ENCODE measurements around the gene NFATC3.

The NFATC3 gene

DNA sequence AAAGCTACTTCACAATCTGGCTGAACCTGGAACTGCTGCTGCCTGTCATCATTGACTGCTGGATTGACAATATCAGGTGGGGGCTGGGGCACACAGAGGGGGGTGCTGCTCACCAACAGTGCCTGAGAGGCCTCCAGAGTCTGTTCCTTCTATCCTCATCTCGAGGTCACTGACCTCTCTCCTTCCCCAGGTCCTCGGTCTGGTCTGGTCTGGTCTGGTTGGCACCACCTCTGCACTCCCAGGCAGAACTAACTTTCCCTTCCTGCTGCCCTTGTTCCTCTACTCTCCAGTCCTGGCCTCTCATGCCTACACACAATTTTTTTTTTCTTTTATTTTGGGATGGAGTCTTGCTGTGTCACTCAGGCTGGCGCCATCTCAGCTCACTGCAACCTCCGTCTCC lies 164.2 kb downstream of the NFATC3 start:
- no peak for TF ChIP-seq POLR2A (IDR thresholded peaks at IDR 0.05; ENCODE audit: low read depth, low read length)
- FAIRE-seq (no peak), DNase-seq (ENCODE audit: insufficient read length, low spot score) (no peak)

DNA sequence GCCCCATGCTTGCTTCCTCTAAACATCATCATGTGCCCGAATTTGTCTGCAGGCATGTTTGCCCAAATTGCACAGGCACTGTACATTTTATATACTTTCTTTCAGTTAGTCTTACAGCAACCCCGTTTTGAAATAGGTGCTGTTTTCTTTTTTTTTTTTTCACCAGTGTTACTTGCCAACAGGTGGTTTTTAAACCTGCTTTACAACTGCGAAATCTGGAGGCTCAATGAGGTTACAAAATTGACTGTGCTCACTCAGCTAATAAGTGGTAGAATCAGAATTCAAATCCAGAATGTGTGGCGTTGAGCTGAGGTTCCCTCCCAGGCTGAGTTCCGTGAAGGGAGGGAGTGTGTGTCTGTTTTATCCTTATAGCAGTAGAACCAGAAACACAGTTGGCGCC lies 165.8 kb downstream of the NFATC3 start:
- DNase-seq (ENCODE audit: insufficient read length, low spot score) (no peak), FAIRE-seq (no peak)
- no peak for TF ChIP-seq POLR2A (IDR thresholded peaks at IDR 0.05; ENCODE audit: low read depth, low read length)

DNA sequence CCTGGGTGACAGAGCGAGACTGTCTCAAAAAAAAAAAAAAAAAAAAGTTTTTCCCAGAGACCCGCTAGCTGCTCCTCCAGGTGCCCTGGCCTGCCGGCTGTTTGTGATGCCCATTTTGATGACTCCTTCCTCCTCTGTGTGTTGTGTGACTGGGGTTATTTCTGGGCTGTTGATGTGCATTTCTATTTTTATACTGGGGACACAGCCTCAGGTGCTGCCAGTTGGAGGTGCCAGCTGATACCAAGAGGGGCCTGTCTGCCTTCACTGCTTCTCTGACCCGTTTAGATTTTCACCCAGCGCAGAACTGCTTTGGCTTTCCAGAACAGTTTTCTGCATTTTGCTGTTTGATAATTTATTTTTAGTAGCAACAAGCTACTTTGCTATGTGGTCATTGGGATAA lies 166.7 kb downstream of the NFATC3 start:
- DNase-seq (ENCODE audit: insufficient read length, low spot score), result no peak
- no peak for FAIRE-seq
- TF ChIP-seq POLR2A (IDR thresholded peaks at IDR 0.05; ENCODE audit: low read depth, low read length), result no peak

DNA sequence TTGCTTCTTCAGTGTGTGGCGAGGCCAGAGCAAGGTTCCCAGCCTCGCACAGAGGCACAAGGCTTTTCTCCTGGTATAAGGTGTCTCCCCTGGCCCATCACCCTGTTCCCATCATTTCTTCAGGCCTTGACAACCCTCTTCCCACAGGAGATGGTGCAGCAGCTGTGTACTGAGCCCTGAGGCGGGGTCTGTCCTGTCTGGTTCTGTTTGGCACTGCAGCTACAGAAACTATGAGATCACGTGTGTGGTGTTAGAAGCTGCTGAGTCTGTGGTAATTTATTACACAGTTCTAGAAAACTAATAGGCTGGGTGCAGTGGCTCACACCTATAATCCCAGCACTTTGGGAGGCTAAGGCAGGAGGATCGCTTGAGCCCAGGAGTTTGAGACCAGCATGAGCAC lies 167.2 kb downstream of the NFATC3 start:
- no peak for TF ChIP-seq POLR2A (IDR thresholded peaks at IDR 0.05; ENCODE audit: low read depth, low read length)
- FAIRE-seq, result no peak
- DNase-seq (ENCODE audit: insufficient read length, low spot score), result no peak

GRCh38 chr16:68253721-68254120 lies 168.6 kb downstream of the NFATC3 start:
- no peak for DNase-seq (ENCODE audit: insufficient read length, low spot score)

GRCh38 chr16:68255712-68256111 lies 170.5 kb downstream of the NFATC3 start:
- no peak for FAIRE-seq

More at GRCh38 chr16:68253721-68254120, 168.6 kb downstream of the NFATC3 start:
- no peak for TF ChIP-seq POLR2A (IDR thresholded peaks at IDR 0.05; ENCODE audit: low read depth, low read length)
- FAIRE-seq, result no peak

GRCh38 chr16:68257251-68257905 lies 172.2 kb downstream of the NFATC3 start:
- TF ChIP-seq POLR2A (IDR thresholded peaks at IDR 0.05; ENCODE audit: low read depth, low read length), result no peak
- FAIRE-seq (no peak), DNase-seq (ENCODE audit: insufficient read length, low spot score) (peak; percentile 43)

More at GRCh38 chr16:68255712-68256111, 170.5 kb downstream of the NFATC3 start:
- no peak for DNase-seq (ENCODE audit: insufficient read length, low spot score)
- TF ChIP-seq POLR2A (IDR thresholded peaks at IDR 0.05; ENCODE audit: low read depth, low read length), result no peak

GRCh38 chr16:68257906-68258800 lies 173.0 kb downstream of the NFATC3 start:
- TF ChIP-seq POLR2A (IDR thresholded peaks at IDR 0.05; ENCODE audit: low read depth, low read length), result no peak
- peak; percentile 86 for FAIRE-seq
- DNase-seq (ENCODE audit: insufficient read length, low spot score), result peak; percentile 92

DNA sequence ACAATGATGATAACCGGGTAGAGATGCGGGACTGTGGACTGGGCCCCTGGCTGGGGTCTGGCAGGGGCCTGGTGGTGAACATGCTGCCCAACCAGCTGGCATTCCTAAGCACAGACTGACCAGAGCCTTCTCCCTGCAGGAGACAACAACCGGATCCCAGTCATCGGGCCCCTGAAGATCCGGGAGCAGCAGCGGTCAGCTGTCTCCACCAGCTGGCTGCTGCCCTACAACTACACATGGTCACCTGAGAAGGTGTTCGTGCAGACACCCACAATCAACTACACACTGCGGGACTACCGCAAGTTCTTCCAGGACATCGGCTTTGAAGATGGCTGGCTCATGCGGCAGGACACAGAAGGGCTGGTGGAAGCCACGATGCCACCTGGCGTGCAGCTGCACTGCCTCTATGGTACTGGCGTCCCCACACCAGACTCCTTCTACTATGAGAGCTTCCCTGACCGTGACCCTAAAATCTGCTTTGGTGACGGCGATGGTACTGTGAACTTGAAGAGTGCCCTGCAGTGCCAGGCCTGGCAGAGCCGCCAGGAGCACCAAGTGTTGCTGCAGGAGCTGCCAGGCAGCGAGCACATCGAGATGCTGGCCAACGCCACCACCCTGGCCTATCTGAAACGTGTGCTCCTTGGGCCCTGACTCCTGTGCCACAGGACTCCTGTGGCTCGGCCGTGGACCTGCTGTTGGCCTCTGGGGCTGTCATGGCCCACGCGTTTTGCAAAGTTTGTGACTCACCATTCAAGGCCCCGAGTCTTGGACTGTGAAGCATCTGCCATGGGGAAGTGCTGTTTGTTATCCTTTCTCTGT lies 174.0 kb downstream of the NFATC3 start:
- no peak for TF ChIP-seq POLR2A (IDR thresholded peaks at IDR 0.05; ENCODE audit: low read depth, low read length)
- no peak for FAIRE-seq
- no peak for DNase-seq (ENCODE audit: insufficient read length, low spot score)

- FAIRE-seq, result no peak
- TF ChIP-seq POLR2A (IDR thresholded peaks at IDR 0.05; ENCODE audit: low read depth, low read length), result no peak
- no peak for DNase-seq (ENCODE audit: insufficient read length, low spot score)
Observed at GRCh38 chr16:68263559-68264127, 178.5 kb downstream of the NFATC3 start.

DNA sequence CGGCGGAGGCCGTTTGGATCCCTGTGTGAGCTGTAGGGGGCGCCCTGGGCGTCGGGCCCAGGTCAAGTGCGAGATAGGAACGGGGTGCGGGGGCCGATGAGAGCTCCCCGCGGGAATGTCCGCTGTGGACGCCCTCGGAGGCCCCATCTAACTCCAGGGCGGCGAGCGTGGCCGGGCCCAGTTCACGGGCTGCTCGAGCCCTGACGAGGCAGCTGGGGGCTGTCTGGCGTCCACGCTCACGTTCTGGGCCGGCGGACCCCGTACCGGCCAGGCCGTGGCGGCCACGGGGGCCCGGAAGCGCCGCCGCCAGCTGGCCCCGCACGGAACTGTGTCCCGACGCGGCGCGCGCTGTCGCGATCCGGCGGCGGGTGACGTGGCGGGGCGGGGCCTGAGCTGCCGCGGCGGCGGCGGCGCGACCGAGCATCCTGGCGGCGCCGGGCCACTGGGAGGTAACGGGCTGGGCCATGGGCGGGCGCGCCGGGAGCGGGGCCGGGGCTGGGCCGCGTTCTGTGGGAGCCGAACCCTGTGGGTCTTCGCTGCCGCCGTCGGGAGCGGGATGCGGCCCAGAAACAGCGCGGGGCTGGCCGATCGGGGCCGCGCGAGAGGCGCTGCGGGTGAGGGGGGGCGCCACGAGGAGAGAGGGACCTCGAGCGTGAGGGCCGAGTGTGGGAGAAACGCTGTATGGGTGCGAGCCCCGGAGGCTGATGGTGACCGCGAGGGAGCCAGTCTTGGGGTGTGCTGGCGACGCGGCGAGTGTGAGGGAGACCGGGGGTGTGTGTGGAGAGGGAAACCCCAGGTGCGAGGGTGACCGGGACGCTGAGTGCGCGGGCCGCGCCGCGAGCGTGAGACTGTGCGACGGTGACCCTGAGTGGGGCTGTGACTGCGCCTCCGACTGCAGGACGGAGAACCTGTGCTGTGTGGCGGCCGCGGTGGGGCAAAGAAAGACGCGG lies 179.2 kb downstream of the NFATC3 start, which contains the start of gene SLC7A6:
Gene SLC7A6 (plus strand): TSS at position 399 of the 950 bp plus-strand sequence. CDS start 10,201 bp downstream, outside the sequence.
- peak; percentile 84 for DNase-seq (ENCODE audit: insufficient read length, low spot score)
- TF ChIP-seq POLR2A (IDR thresholded peaks at IDR 0.05; ENCODE audit: low read depth, low read length), result peak; percentile 88
- no peak for FAIRE-seq

- no peak for TF ChIP-seq POLR2A (IDR thresholded peaks at IDR 0.05; ENCODE audit: low read depth, low read length)
- FAIRE-seq (peak; percentile 50), DNase-seq (ENCODE audit: insufficient read length, low spot score) (peak; percentile 85)
Observed at GRCh38 chr16:68265078-68265920, 180.1 kb downstream of the NFATC3 start.

Data from H54 (cell line).